Endothelial cell of hepatic sinusoid (primary cell): ENCODE data around the gene DDX10.
"Not testable (repeated sequence)": the region's sequence is repeated elsewhere in the genome, so short reads cannot be mapped to it uniquely, and the experiment has no call there.

Source experiments
- in situ Hi-C: cut with HindIII; loops from 2 replicates; pipeline ENCODE4 v1.10.0; 2017; ENCODE audit warnings: low sequenced_read_pairs

The DDX10 gene

DNA sequence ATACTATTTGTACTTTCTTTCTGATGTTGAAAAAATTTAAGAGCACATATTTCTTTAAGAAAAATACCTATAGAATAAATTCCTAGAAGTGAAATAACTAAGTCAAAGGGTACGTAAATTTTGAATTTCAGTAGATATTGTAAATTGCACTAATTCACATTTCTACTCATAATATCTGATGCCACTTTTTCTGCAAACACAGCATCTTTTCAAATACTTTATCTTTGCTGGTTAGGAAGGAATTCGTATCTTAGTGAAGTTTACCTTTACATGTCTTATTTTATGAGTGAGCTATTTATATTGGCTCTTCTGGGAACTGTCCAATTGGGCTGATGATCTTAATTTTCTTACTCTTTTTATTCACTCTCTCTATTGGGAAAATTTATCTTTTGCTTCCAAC lies 148.2 kb downstream of the DDX10 start:
- in situ Hi-C loops = no loop called here

DNA sequence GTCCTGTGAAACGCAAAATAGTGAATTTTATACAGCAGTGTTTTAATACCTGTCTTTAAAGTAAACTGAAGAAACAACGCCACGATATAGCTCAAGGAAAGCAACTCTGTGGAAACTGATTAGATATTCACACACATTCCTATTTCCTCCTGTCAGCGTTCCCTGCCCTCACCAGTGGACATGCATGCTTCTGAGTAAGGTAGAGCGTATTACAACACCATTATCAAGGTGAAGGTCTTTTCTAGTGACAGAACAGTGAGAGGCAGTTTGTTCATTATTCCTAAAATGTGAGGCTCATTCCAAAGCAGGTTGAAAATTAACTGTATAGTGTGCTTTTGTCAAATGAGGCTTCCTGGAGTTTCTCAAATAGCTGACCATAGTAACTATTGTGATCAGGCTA lies 153.1 kb downstream of the DDX10 start:
- in situ Hi-C loops = no loop called here

DNA sequence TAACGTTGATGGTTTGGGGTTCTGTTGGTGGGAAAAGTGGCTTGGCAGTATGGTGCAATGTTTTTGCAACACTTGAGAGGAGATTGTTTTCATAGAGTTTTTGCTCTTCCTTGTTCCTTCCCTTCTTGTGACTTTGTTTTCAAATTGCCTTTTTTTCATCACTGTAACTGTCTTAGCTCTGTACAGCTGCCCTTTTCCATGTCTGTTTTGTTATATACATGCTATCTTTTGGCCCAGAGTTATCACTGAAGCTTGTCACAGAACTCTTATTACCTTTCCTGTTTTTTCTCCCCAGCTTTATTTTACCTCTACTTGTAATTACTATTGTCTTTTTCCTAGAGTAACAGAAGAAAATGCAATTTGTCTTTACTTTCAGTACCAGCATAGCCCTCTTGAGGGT lies 154.1 kb downstream of the DDX10 start:
- in situ Hi-C loops = no loop called here

DNA sequence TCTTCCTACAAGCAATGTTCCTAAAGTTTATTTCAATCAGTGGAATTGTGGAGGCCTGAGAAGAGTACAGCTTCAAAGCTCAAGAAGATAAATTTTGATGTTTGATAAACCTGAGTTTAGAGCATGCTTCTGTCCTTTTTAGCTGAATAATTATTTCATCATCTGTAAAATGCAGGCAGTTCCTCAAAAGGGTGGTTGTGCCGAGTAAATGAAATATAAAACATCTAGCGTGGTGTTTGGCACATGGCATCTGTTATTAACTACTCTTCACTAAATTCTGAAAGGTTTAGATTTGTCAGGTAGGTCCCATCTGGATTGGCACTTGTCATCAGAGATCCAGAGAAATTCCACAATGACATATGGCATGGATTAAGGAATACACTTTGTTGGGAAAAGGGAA lies 155.1 kb downstream of the DDX10 start:
- in situ Hi-C loops = no loop called here

DNA sequence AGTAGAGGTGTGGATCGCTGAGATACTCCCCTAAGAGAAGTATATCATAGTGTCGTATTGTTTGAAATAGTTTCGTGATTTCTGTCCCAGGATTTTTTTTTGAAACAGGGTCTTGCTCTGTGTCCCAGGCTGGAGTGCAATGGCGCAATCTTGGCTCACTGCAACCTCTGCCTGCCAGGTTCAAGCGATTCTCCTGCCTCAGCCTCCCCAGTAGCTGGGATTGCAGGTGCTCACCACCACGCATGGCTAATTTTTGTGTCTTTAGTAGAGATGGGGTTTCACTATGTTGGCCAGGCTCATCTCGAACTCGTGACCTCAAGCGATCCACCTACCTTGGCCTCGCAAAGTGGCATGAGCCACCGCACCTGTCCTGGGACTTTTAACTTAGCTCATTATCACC lies 159.1 kb downstream of the DDX10 start:
- in situ Hi-C loops = not testable (repeated sequence)

DNA sequence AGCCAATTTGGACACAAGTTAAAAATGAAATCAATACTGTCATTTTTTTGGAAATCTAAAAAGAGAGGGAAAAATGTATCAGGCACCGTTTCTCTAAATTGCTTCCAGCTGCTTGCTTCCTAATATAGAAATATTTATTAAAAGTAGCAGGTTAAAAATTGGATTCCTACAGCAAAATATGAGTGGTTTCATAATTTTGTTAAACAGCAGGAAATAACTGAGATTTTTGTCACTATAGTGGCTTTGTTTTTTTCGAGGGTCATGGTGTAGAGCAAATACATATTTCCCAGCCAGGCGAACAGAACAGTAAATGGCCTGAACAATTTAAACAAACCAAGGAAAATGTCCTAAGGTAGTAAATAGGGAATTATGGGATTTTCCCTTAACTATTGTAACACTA lies 159.7 kb downstream of the DDX10 start:
- in situ Hi-C loops = no loop called here

DNA sequence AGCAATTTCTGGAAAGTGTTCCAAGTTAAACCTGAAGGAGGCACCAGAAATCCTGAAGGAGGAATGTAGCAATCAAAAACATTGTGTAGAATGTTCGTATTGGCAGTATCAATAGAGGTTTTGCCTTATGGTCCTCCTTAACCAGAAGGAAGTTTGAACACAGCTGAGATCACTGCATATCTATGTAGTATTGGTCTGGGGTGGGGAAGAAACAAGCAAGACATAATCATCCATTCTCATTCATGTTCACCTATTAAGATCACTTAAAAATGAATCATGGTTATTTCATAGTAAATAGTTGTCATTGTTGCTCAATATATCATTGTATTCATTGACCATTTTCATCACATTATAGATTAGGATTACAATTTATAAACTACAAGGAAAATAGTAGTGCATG lies 160.5 kb downstream of the DDX10 start:
- in situ Hi-C loops = no loop called here

DNA sequence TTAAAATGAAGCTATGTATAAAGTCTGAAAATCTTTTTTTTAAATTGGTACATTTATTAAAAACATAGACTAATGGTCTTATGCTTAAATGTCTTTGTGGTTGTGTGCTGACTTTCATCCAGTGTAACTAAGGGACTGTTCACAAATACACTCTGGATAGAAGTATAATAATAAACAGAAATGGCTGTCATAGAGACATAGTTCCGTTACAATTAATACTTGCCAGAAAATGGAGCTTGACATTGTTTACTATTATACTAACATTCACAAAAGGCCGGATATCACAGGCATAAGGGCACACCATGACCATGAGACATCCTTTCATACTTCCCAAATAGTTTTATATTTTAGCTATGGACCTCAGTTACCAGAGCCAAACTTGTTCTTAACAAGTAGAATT lies 161.3 kb downstream of the DDX10 start:
- in situ Hi-C loops = no loop called here

DNA sequence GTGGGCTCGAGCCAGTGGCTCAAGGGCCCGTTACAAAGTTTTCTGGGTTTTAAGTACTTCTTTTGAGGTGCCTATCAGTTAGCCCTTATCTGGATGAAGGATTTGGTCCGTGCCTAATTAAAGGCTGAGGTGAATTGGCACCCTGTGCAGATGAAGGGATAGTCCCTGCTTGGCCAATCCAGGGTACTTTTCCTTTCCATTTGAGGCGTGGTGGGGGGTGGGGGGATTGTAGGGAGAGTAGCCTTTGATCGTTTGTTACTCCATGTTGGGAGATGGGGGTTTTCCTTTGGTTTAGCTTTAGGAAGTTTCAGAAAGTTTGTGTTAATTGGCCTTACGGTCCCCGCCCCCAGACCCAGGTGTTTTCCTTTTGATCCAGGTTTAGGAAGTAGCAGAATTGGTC lies 170.8 kb downstream of the DDX10 start:
- in situ Hi-C loops = no loop called here

DNA sequence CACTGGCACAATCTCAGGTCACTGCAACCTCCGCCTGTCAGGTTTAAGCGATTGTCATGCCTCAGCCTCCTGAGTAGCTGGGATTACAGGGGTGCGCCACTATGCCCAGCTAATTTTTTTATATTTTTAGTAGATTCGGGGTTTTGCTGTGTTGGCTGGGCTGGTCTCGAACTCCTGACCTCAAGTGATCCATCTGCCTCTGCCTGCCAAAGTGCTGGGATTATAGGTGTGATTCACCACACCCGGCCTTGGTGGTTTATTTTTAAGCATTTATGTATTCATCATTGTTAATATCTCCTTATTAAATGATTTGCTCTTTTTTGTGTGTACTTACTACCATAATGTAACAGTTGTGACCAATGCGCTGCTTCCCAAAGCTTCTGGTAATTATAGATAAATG lies 171.7 kb downstream of the DDX10 start:
- in situ Hi-C loops = no loop called here

DNA sequence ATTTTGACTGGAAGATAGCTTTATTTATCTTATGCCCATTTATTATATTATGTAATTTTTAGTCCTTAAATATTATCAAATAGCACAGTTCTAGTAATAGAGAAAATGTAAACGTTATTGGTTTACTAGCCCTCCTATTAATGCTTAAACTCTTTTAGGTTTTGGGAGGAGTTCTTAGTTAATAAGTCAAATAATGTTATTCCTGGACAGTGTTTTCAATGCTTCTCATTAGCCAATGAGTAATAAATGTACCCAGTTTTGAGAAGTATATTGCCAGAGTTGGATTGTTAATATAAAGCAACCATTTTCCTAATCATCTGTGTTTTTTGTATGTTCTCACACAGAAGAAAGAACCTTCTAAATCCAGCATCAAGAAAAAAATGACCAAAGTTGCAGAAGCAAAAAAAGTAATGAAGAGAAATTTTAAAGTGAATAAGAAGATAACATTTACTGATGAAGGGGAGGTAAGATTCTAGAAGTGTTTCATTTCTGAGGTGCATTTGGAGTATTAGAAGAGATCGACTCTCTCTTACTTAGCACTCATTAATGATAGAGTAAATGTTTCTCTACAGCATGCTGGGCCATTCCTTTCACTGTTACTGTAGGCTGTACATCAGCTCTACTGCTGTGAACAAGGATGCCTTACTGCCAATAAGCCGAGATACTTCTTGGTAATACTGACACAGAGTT lies 173.4 kb downstream of the DDX10 start:
- in situ Hi-C loops = no loop called here

DNA sequence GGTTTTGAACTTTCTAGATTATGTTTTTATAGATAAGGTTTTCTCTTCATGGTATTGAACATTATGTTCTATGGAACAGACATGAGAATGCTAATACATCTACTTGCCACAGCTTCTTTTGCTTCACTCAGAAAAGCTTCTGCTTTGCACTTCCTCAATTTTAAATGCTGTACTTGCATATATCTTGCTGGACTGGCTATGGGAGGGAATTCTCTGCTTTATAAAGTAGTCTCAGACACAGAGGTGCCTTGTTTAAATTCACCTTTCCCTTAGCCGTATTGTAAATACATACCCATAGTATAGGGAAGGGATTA lies 173.9 kb downstream of the DDX10 start:
- in situ Hi-C loops = no loop called here

DNA sequence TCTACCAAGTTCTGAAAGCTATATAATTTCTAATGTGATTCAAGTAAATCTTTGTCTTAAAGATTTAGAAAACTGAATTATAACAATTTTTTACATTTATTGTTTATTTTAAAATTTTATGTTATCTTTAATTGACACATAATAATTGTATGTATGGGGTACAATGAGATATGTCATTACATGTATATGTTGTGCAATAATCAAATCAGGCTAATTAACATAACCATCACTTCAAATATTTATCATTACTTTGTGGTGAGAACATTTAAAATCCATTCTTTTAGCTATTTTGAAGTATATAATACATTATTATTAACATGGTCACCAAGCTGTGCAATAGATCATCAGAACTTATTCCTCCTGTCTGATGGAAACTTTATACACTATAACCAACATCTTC lies 181.1 kb downstream of the DDX10 start:
- in situ Hi-C loops = no loop called here

DNA sequence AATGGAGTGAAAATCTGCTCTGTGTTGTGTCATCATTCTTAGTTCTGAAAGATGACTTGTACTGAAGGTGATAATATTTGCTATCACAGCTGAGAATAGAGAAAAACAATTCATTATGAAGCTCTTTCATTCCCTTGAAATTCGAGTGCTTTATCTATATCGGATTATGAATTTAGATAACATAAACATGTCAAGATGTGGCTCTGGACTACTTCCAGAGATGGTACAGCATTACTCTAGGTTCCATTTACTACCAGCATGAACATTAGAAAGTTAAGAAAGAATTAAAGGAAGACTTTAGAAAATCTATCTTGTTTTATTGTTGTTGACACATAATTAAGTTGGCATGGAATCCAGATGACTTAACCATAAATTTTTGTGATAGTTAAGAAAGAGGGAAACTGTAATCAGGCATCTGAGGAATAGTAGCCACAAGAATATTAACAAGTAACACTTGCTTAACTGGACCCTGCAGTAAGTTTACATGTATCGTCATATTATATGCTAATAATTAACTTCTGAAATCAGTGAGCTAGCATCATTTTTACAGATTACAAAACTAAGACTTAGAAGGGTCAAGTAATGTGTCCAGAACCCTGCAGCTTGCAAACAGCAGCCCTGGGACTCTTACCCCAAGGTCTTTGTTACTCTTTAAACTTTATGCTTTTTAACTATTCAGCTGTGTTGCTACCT lies 182.6 kb downstream of the DDX10 start:
- in situ Hi-C loops = no loop called here

DNA sequence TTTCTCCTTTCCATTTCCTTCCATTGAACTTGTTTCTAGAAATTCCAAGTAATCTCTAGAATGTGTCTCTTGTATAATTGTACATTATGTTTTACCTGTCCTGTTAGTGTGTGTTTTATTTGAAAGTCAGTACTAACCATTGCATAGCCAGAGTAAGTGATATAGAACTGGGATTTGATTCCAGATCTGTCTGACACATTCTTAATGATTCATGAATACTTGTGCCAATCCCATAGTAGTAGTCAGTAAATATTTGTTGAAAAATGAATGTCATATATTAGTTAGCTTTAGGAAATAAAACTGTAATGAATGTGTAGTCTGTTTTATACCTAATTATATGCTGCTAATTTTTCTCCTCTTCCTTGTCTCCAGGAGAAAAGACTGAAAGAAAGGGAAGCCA lies 186.9 kb downstream of the DDX10 start:
- in situ Hi-C loops = no loop called here

DNA sequence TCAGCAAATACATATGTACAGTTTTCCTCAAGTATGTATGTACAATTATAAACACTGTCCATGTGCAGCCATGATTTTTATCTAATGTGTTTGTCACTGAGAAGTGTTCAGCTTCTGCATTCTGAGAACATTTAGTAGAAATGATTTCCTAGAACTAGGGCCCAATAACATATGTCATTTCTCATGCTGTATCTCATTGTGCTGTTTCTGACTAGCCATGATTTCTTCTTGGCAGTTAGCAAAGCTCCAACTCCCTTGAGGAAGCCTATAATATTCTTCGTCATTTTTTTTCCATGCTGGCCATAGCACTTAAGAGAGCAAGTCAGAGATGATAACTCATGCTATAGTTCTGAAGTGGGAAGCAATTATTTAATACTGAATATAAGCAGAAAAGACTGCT lies 187.8 kb downstream of the DDX10 start:
- in situ Hi-C loops = no loop called here

DNA sequence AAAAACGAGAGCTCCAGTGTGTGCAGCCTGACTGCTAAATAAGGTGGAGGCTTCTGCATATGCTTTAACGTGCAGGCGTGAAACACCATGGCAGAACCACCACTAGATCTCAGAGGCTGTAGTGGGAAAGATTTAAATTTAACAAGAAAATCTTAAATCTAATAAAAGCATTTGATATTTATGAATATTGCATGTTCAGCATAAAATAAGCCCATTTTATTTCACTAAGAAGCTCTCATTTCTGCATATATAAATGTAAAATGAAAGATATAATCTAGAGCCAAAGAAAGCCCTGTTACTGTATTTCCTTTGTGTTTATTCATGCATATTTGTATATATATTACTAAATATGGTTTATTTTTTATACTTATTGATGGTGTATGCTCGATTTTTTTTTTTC lies 188.3 kb downstream of the DDX10 start:
- in situ Hi-C loops = no loop called here

DNA sequence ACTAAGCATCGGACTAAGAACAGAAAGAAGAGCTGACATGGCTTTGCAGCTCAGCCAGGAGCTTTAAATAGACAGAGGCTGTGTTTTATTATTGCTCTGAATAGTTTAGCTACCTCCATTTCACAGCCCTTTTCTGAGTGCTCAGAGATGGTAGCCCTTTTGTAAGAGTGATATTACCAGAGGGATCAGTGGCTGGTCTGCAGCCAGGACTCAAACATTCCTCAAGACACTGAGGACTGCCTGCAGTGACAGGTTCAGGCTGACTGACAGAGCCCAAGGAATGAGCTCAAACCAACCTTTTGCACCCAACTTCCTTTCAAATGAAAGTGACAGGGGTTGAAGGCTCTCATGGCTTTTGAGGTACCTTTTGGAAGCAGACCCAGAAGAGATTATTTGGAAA lies 189.0 kb downstream of the DDX10 start:
- in situ Hi-C loops = no loop called here

DNA sequence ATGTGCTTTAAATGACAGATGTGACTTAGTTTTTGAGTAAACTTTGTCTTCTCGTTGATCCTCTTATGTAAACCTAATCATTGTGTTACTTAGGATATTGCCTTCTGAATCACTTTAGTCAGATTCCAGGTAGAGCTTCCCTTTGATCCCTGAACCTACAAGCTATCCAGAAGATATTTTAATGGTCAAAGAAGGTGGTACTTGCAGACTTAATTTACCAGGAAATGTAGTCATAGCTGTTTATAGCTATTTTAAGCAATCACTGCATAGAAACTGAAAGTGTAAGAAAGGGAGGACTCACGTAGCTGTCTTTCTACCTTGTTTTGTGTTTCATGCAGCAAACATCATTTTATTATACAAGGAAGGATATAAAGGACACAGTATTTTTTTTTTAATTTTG lies 189.5 kb downstream of the DDX10 start:
- in situ Hi-C loops = no loop called here

DNA sequence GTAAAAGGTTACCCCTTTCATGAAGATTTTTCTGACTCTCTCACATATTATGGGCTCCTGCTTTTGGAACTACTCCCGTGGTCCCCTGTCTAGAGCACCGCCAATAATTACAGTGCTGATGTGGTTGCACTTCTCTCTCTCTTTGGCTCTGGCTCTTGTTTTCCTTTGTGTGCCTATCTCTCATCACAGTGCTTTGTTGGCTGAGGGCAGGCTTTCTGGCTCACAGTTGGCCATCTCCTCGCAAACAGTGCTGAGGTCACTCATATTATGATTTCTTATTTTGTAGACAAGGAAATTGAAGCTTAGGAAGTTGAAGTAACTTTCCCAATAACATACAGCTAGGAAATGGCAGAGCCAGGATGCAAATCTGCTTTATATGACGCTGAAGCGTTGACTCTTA lies 192.5 kb downstream of the DDX10 start:
- in situ Hi-C loops = no loop called here

DNA sequence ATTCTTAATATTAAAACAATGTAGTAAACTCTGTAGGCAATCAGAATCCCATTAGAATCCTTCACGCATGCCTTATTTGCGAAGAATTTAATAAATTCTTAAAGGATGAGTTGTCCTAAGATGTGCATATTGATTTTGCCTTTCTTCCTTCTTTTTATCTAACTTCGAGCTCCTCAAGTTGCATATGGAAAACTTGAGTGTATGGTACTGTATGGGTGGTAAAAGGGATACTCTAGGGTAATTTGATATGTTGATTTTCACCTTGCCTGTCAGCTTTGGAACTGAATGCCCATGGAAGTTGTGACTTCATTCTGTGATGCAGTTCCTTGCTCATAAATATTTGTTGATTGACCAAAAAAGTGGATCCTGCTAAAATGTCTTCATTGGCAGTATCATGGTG lies 193.8 kb downstream of the DDX10 start:
- in situ Hi-C loops = no loop called here

DNA sequence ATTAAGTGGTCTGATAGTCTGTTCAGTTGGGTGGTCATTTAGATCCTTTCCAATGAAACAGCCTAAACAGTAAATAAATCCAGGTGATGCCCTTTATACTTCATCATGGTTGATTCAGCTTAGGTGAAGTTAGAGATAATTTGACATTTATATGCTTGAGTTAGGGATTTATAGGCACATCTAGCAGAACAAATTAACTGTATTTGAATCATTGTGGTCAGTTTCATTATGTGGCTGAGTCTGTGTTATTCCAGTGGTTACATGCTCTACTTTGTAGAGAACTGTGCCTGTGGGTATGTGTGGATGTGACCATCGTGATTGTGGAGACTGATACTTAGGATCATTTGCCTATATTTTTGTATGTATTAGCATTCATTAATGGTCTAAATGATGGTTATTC lies 194.6 kb downstream of the DDX10 start:
- in situ Hi-C loops = no loop called here

DNA sequence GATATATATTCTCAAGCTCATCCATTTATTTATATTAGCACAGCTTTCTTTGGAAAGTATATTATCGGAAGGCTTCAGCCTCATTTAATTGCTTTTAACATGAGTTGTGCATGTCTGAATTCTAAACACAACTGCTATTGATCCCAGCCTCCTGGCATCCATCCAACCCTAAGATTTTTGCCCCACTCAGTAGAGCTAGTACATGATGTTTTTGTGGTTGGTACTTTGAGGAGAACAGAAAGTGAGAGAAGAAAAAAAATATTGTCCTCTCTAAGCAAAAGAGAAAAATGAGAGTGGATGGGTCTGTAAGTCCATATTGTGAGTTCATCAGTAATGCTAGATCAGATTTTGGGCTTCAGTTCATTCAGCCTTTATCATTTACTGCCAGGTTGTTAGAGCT lies 198.7 kb downstream of the DDX10 start:
- in situ Hi-C loops = no loop called here
